ENCODE results near the gene WFS1.

The WFS1 gene

GRCh38 chr4:6347511-6348045, 77.9 kb downstream of the WFS1 start:
- no peak overlapping the region for H3K4me3 ChIP-seq (ENCODE audit: low read depth, low read length)
- TF ChIP-seq, protein P1, sequence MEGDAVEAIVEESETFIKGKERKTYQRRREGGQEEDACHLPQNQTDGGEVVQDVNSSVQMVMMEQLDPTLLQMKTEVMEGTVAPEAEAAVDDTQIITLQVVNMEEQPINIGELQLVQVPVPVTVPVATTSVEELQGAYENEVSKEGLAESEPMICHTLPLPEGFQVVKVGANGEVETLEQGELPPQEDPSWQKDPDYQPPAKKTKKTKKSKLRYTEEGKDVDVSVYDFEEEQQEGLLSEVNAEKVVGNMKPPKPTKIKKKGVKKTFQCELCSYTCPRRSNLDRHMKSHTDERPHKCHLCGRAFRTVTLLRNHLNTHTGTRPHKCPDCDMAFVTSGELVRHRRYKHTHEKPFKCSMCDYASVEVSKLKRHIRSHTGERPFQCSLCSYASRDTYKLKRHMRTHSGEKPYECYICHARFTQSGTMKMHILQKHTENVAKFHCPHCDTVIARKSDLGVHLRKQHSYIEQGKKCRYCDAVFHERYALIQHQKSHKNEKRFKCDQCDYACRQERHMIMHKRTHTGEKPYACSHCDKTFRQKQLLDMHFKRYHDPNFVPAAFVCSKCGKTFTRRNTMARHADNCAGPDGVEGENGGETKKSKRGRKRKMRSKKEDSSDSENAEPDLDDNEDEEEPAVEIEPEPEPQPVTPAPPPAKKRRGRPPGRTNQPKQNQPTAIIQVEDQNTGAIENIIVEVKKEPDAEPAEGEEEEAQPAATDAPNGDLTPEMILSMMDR (IDR thresholded peaks at IDR 0.05; ENCODE audit: low read depth, low read length), result no peak

DNA sequence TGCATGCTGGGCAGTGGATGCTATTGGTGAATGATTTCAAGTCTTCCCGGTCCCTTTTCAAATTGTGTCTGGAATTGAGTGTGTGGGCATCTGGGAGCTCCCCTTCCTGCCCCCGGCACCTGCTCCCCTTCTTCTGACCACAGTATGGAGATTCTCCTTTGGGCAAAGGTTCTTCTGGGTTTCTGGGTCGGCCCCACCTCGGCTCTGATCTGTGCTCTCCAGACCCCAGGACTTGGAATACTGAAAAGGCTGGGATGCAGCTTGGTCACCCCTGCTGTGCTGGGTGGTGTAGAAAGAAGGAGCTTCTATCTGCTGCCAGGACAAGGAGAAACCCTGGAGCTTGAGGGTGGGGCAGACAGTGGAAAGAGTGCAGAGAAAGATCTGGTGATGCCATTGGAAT, 78.8 kb downstream of the WFS1 start:
- TF ChIP-seq, protein P1 (IDR thresholded peaks at IDR 0.05; ENCODE audit: low read depth, low read length), result no peak
- no peak overlapping the region for H3K4me3 ChIP-seq (ENCODE audit: low read depth, low read length)

DNA sequence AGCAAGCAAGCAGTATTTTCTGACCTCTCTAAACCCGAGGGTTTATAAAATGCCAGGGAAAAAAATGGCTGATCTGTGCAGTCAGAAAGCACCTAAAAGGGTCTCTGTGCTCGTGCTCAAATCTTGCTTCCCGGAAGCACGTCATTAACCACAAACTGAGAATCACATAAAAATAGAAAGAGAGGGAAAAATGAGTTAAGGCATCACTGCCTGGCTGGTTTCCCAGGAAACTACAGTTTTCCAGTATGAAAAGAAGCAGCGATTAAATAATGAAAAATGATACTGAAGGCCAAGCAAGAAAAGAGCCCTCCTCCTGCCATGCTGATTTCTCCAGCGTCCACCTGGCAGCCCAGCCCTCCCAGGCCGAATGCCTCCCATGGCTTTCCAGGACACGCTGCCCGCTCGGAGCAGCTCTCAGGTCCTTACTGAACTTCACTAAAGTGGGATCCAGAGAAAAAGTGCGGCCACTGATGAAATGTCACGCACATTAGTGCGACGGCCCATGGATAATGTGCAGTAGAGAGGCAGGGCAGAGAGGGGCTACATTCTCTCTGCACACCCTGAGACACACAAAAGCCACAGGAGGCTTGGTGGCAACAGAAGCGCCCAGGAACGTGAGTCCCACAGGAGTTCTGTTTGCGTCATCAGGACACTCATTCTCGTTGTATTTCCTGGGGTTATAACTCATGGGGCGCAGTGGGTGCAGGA, 80.4 kb downstream of the WFS1 start:
- H3K4me3 ChIP-seq (ENCODE audit: low read depth, low read length), result no peak overlapping the region
- TF ChIP-seq, protein P1 (IDR thresholded peaks at IDR 0.05; ENCODE audit: low read depth, low read length), result no peak

DNA sequence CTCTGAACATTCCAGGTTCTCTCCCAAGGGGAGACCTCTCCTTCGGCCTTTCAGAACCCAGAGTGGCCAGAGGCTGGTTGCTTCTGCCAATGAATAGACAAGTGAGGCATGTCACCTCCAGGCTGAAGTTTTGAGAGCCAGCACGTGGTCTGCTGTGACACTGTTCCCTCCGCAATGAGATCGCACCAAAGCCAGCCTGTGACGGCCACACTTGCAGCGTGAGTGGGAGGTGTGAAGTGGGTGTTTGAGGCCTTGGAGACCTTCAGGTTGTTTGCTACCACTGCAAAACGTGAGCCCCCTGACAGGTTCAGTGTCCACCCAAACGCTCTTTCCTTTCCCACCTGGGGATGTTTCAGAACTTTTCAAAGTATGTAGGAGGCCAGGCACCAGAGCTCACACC, 81.0 kb downstream of the WFS1 start:
- TF ChIP-seq, protein P1 (IDR thresholded peaks at IDR 0.05; ENCODE audit: low read depth, low read length), result no peak

GRCh38 chr4:6351246-6352000, 81.8 kb downstream of the WFS1 start:
- H3K4me3 ChIP-seq (ENCODE audit: low read depth, low read length), result no peak overlapping the region
- TF ChIP-seq, protein P1 (IDR thresholded peaks at IDR 0.05; ENCODE audit: low read depth, low read length), result no peak

More for the DNA sequence above, 81.0 kb downstream of the WFS1 start:
- no peak overlapping the region for H3K4me3 ChIP-seq (ENCODE audit: low read depth, low read length)

DNA sequence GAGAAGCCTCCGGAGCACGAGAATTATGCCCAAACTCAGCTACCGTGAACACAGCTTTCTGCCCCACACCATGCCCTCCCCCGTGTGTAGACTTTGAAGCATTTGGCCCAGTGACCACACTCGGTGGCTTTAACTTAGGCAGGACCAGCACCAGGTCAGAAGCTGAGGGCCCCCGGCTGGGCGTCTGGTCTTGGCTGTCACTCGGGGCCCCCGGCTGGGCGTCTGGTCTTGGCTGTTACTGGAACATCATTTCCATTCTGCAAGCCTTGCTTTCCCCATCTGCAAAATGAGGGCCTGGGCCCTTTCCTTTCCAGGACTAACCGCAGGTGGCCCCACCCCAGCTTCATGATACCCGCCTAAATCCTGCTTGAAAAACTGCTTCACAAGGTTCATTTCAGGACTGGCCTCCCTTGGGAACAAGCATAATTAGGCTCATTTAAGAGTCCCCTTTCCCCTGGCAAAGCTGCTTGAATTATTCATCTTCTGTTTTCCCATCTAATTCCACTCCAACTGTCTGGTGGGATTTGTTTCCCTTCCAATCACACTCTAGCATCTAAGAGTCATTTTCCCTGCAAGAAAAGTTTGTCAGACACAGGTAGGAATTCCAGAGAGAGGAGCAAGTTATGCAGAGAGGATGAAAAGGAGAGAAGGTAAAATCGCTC, 82.5 kb downstream of the WFS1 start:
- TF ChIP-seq, protein P1 (IDR thresholded peaks at IDR 0.05; ENCODE audit: low read depth, low read length), result no peak
- H3K4me3 ChIP-seq (ENCODE audit: low read depth, low read length), result no peak overlapping the region
